ENCODE results near the gene FOXK2.
"Not testable (repeated sequence)": the region's sequence is repeated elsewhere in the genome, so short reads cannot be mapped to it uniquely, and the experiment has no call there.

Gene FOXK2

DNA sequence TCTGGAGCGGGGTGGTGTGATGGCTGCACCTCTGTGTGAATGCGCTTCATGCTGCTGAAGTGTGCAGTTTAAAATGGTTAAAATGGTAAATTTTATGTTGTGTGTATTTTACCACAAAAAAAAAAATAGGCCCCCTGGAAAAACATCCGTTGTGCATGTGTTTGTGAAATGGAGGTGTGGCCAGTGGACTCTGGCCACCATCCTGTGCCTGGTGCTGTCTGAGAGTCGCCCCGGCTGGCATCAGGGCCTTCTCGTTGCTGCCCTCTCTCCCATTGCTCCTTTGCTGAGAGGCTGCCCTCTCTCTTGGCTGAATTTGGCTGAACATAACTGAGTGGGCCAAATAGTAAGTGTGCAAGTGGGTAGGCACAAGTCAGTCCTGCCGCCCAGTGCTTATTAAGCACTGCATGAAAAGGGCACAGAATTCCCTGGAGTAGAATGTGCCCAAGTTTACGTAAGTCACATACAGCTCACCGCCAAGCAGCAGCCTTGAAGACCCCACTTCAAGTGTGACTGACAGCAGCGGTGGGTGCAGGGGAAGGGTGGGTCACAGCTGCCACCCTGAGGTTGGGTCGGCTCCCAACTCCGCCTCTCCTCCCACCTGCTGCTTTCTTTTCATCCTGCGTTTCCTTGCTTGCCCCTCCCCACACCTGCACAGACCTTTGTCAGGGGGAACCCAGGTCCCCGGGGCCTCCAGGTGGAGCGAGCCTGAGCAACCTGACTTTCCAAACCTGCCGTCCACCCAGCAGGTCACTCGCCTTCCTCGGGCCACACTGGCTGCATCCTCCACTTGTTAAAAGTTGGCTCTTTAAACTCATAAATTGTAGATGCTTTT, 46.8 kb downstream of the FOXK2 start:
- DNase-seq, result no peak

DNA sequence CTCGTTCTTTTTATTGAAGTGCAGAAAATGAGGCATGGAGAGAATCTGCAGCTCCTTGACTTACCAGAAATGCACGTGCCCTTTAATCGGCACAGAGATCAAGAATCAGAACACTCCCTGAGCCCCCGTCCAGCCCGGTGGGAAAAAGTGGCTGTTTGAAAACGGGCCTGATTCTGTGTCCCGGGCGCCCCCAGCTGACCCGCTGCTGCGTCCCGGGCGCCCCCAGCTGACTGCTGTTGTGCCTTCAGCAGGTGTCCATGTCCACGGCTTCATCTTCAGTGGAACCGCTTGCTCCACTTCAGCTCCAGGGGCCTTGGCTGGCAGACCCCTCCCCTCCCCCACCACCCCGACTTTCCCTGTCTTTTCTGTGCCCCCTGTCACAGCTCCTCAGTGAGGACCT, 47.8 kb downstream of the FOXK2 start:
- no peak for DNase-seq

DNA sequence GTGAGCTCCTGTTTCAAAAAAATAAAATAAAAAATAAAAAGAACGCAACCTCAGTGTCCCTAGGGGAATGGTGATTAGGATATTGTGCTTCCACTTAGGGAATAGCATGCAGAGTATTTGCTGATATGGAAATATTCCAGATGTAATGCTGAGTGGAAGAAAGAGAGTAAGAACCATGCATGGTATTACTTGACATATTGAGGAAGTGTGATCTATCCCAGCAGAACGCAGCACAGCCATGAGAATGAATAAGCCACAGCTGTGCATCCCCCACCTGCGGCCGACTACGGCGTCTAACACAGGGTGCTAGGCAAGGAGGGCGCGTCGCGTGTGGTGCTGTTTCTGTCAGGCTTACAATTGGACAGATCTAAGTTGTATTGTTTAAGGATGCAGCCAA, 49.5 kb downstream of the FOXK2 start:
- DNase-seq, result no peak

DNA sequence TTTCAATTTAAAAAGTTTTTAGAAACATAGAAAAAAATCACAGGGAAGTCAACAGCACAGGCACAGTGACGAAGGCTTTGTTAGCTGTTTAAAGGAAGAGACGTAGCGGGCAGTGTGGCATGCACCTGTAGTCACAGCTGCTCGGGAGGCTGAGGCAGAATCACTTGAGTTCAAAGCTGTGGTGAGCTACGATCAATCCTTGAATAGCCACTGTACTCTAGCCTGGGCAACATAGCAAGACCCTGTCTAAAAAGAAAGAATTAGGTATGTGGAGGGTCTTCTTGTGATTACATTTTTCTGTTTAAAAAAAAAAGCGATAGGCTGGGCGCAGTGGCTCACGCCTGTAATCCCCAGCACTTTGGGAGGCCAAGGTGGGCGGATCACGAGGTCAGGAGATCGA, 50.1 kb downstream of the FOXK2 start:
- no peak for DNase-seq

DNA sequence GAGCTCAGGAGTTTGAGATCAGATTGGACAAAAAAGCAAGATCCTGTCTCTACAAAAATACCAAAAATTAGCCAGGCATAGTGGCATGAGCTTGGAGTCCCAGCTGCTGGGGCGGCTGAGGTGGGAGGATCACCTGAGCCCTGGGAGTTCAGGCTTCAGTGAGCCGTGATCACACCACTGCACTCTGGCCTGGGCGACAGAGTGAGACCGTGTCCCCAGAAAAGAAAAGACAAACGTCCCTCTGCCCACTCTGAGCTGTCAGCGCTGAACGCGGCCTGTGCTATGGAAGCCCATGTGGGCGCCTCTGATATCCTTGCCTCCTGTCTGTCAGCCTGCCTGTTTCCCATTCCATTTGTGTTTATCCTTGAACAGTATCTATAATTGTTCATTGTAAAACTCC, 50.7 kb downstream of the FOXK2 start:
- no peak for DNase-seq

DNA sequence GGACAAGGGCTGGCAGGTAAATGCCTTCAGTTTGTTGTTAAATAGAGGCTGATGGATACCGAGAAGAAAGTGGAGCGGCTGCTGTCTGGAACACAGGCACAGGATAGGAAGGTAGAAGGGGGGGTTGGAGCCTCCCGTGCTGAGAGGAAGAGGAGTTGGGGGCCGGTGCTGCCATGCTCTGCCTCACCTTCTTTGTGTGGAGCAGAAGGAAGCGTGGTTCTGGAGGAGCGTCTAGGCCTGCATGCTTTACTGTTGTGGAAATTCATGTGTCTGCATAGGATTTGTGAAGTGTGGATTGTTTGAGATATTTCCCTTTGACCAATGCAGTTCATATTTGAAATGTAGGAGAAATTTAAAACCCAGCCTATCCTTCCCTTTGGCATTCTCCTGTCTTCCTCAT, 52.3 kb downstream of the FOXK2 start:
- no peak for DNase-seq

DNA sequence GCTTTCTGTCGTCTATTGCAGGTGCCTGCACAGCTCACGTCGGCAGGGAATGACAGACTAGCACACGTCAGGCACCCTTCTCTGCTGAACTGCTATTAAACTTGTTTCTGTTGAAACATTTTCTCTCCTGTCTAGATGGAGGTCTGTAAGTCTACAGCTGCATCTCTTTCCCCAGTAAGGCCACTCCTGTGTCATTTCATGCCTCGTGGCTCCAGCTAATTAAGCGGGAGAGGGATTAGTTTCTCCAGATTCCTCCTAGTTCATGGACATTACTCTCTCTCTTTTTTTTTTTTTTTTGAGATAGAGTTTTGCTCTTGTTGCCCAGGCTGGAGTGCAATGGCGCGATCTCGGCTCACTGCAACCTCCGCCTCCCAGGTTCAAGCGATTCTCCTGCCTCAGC, 54.5 kb downstream of the FOXK2 start:
- no peak for DNase-seq

DNA sequence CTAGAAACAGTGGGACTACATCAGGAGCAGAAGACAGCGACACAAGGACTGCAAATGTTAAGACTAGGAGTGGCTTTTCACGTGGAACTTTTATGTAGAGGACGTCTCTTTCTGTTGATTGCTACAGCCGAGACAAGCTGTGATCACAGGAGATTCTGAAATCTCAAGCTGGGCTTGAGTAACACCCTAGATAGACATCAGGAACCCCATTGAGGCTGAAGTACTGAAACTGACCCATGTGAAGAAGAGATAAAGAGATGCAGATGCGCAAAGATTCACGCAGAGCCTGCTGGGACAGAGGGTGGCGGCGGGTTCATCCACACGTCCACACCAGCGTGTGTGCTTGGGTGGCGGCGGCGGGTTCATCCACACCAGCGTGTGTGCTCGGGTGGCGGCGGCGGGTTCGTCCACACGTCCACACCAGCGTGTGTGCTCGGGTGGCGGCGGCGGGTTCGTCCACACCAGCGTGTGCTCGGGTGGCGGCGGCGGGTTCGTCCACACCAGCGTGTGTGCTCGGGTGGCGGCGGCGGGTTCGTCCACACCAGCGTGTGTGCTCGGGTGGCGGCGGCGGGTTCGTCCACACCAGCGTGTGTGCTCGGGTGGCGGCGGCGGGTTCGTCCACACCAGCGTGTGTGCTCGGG, 56.2 kb downstream of the FOXK2 start:
- not testable (repeated sequence) for DNase-seq

DNA sequence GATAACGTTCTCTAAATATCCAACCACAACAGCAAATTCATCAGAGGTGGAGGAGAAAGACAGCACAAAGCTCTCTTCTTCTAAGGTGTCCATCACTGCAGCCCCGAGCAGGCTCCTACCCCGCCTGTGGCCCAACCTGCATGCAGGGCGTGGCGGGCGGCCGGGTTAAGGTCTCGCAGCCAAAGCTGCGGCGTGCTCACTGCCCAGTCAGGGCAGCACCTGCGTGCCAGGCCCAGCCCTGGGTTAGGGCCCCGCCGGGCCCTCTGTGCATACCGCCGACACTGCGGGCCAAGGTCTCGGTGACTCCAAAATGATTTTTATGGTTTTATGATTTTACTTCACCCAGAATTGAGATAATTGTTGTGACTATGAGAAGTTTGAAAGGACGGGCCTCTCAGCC, 57.8 kb downstream of the FOXK2 start:
- no peak for DNase-seq

DNA sequence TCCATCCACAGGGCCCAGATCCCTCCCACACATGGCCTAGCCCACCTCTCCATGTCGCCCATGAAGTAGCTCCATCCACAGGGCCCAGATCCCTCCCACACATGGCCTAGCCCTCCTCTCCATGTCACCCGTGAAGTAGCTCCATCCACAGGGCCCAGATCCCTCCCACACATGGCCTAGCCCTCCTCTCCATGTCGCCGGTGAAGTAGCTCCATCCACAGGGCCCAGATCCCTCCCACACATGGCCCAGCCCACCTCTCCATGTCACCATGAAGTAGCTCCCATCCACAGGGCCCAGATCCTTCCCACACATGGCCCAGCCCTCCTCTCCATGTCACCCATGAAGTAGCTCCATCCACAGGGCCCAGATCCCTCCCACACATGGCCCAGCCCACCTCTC, 60.4 kb downstream of the FOXK2 start:
- DNase-seq, result not testable (repeated sequence)

DNA sequence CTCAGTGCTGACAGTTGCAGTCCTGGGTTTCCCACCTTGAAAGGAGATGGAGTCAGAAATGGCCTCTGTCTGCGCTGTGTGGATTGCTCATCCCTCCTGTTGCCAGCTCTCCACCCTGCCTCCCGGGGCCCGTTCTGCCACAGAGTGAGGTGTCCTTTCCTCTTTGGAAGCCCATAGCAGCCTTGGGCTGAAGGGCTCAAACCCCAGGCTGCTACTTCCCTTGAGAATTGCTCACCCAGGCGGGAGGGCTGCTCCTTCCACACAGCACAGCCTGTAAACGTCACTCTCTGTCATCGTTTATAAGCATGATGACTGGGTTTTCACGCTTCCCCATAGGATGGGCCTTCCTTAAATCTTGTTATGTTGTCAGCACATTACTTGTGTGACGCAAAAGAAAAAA, 62.7 kb downstream of the FOXK2 start:
- DNase-seq, result no peak

DNA sequence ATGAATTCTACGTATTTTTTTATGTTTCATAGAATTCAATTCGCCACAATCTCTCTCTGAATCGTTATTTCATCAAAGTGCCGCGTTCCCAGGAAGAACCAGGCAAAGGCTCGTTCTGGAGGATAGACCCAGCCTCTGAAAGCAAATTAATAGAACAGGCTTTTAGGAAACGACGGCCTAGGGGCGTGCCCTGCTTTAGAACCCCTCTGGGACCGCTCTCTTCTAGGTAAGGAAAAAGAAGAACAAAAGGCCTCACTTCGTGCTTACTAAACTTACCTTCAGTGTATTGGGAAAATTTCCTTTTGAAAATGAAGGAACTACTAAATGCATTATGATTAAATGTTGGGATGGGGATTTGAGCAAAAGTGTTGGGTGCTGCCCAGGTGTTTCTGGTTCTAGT, 63.2 kb downstream of the FOXK2 start:
- no peak for DNase-seq

DNA sequence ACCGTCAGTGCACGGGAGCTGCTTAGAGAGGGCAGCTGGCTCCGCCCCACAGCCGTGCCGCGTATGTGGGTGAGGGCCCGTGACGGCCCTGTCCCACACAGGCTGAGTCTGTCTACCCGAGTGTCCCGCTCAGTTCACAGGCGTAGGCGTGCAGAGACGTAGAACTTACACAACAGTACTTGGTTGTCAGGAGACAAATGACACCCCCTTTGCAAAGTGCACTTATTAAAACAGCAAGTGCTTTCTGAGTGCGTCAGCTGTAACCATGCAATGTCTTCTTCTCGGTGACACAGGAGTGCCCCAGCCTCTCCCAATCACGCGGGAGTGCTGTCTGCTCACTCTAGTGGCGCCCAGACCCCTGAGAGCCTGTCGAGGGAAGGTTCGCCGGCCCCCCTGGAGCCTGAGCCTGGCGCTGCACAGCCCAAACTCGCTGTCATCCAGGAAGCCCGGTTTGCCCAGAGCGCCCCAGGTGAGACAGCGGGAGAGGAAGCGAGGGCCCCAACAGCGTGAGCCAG, 64.2 kb downstream of the FOXK2 start:
- no peak for DNase-seq

DNA sequence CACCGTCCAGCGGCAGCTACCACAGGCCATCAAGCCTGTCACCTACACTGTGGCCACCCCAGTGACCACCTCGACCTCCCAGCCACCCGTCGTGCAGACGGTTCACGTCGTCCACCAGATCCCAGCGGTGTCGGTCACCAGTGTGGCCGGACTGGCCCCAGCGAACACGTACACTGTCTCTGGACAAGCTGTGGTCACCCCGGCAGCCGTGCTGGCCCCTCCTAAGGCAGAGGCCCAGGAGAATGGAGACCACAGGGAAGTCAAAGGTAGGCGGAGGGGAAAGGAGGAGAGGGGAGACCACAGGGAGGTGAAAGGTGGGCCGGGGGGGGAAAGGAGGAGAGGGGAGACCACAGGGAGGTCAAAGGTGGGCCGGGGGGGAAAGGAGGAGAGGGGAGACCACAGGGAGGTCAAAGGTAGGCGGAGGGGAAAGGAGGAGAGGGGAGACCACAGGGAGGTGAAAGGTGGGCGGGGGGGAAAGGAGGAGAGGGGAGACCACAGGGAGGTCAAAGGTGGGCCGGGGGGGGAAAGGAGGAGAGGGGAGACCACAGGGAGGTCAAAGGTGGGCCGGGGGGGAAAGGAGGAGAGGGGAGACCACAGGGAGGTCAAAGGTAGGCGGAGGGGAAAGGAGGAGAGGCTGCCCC, 66.5 kb downstream of the FOXK2 start:
- DNase-seq, result not testable (repeated sequence)

DNA sequence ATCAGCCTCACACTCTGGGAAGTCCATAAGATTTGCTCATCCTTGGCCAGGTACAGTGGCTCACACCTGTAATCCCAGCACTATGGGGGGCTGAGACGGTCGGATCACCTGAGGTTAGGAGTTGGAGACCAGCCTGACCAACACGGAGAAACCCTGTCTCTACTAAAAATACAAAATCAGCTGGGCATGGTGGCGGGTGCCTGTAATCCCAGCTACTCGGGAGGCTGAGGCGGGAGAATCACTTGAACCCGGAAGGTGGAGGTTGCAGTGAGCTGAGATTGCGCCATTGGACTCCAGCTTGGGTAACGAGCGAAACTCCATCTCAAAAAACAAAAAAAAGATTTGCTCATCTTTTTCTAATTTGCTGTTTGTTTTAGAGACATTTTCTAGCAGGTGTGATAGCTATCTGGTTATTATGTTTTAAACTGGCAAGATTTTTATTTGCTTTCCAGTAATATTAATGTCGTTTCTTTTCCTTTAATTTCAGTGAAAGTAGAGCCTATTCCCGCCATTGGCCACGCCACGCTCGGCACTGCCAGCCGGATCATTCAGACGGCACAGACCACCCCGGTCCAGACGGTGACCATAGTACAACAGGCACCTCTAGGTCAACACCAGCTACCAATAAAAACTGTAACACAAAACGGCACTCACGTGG, 67.2 kb downstream of the FOXK2 start:
- DNase-seq, result no peak

DNA sequence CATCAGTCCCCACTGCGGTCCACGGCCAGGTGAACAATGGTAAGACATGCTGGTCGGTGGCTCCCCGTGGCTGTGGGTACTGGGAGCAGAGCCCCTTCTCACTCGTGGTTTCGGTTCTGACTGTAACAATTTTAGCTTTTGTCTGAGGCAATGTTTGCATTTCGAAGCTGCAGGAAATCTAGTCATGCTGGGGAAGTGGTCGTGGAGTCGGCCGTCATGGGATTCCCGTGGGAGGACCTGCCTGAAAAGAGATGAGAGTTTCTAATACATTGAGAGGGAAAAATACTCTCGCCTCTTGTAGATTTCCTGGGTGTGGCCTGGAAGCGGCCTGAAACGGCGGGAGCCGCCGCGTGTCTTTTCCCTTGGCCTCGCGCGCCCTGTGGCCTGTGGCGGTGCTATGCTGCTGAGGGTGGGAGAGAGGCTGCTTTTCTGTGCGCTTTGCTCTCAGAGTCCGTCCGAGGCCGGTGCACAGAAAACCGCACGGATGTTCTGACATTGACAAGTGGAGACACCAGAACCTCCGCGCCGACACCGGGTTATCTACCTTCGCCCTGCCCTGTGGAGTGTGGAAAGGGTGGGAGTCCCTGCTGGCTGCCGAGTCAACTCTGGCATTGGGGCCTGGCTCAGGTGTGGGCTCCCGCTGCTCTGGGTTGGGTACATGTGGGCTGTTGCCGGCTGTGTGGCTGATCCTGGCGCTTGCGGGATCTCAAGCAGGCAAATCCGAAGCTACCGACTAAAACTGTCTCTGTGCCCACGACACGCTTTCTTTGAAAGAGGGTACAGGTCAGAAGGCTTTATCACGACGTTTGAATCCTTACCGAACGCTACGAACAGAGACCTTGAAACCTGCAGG, 67.9 kb downstream of the FOXK2 start:
- DNase-seq, result no peak

DNA sequence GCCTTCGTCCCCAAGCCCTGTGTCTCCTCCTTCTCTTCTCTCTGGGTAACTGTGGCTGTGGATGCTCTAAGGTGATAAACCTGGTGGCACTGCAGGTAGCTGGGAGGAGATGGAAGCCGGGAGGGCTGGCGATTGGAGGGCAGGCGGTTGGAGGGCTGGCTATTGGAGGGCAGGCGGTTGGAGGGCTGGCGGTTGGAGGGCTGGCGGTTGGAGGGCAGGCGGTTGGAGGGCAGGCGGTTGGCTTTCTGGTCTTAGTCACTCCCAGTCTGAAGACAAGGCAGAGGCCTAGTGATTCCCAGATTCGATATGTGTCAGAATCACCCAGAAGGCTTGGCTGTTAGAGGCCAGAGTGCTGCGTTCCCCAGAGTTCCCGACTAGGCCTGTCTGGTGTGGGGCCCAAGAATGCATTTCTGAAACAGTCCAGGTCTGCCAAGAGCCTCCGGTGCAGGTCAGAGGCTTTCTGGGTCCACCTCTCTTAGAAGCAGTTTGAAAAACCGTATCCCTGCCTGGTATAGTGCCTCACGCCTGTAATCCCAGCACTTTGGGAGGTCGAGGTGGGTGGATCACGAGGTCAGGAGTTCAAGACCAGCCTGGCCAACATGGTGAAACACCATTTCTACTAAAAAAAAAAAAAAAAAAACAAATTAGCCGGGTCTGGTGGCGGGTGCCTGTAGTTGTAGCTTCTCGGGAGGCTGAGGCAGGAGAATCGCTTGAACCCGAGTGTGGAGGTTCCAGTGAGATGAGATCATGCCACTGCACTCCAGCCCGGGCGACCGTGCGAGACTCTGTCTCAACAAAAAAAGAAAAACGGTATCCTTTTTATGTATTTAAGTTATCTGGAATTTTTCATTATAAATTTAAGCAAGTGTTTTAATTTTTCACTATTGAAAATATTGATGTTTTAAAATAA, 69.0 kb downstream of the FOXK2 start:
- no peak for DNase-seq

DNA sequence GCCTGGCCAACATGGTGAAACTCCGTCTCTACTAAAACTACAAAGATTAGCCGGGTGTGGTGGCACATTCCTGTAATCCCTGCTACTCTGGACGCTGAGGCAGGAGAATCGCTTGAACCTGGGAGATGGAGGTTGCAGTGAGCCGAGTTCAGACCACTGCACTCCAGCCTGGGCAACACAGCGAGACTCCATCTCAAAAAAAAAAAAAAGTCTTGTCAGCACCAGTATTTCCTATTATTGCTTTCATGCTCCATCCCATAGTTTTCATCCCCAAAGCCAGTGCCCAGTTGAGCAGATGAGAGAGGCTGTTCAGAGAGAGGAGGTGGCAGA, 70.3 kb downstream of the FOXK2 start:
- DNase-seq, result no peak

DNA sequence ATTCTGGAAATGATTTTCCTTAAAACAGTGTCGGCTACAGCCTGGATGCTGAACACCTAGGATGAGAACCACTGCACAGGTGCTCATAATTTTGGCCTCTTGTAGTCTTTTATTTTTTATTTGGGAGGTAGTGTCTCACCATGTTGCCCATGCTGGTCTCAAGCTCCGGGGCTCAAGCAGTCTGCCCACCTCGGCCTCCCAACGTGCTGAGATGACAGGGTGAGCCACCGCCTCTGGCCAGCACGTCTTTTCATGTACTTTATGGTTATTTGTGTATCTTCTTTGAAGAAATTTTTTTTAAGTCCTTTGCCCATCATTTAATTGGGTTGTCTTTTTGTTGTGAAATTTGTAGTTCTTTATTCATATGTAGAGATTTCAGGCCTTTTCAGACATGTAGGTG, 70.7 kb downstream of the FOXK2 start:
- no peak for DNase-seq

DNA sequence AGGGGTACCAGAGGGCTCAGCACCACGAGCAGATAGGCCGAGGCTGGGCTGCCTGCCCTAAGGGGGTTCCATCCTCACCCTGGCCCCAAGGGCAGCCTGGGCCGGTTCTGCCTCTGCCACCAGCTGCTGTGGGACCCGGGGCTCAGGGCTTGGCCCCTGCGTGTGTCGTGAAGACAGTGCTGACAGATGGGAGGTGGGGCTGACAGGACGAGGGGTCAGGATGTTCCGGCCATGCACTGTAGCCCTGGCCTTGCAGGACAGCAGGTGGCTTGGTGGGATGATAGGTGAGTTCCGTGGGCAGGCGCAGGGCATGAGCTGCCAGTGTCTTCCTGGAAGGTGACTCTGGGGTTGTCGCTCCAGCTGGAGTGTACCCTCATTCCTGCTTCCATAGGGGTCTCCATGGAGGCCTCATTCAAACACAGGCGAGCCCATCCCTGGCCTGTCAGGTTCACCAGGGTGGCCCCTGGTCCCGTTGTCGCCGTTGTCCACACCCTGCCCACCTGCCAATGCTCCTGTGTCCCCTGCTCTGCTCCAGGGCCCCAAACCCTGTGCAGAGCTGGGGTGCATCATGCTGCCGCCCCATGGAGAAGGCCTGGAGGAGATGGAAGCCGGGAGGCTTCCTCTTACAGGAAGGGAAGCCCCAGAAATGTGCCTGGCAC, 71.5 kb downstream of the FOXK2 start:
- DNase-seq, result no peak

DNA sequence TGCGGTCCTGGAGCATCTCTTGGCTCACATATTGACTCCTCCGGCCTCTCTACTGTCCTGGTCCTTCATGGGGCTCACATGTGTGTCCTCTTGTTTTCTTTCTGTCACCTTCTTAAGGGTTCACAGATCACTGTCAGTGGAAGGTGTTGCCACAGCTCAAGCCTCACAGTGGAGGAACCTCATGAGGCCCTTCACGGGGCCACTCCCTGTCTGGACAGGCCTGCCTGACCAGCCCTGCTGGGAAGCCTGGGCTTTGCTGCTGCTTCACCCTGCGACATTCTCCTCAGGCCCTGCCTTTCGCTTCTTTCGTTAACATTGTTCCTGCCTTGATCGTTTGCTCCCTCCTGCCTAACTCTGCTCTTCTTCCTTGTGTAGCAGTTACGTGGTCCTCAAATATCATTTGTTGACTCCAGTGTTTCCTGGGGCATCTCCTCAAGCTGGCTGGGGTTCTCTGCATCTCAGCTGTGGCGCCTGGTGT, 72.8 kb downstream of the FOXK2 start:
- no peak for DNase-seq
